HS-5 (cell line): ENCODE measurements around the gene ROPN1.
"Not testable (repeated sequence)": the region's sequence is repeated elsewhere in the genome, so short reads cannot be mapped to it uniquely, and the experiment has no call there.

Experiments used
- DNase-seq: peaks from one replicate; pipeline ENCODE4 v3.0.0-alpha.2; 2012; ENCODE audit warnings: low read depth

The ROPN1 gene

DNA sequence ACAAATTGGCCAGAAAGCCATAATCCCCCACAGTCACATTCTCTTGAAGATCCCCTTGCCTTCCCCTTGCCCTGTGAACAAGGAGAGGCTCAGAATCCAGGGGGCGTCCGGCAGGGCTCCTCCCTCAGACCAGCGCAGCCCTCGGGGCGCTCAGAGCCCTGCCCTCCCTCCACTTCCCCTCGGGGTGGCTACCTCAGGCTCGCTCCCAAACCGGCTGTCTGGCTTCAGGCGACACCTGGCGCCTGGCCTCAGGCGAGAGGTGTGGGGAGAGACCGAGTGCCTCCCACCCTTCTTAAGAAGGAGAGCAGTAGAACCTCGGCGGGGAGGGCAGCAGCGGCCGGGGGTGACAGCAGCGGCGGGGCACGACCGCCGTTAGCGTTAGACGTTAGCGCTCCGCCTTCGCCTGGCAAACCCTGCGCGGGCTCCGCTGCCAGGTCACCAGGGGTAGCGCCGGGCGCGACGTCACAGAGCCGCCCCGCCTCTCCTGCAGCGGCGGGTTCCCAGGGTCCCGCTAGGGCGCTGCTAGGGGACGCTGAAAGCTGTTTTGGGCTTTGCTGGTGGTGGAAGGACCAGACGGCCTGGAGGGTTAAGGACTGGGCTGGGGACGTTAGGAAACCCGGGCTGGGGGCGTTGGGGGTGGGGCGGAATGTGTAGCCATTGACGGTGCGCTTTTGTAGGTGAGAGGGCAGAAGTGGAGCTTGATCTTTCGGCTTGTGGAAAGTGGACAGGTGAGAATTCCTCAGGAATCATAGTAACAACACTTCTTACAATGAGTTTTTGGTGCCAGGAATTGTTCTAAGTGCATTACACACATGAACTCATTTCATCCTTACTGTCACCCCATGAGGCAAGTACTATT, at the start of gene ROPN1:
Gene ROPN1, minus strand, starts transcription at position 395 of the 859 bp plus-strand sequence. CDS start 11,643 bp downstream, outside the sequence.
- DNase-seq = not testable (repeated sequence)

DNA sequence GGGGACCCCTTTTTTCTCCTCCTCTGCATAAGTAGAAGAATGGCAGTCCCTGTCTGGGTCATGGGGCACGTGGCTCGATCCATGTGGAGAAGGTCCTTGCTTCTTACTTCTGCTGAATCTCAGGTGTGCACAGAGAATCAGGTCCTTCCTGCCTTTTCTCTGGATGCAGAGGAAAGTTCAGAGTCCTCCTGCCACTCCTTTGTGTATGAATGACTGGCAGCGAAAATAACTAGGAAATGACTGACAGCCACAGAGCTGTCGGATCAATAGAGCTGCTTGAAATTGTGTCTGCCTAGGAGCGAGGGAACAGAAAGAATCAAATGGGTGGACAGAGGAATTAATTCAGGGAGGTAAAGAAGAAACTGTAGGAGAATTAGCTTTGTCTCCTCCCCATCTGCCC, 49.6 kb upstream of the ROPN1 start:
- DNase-seq = no peak

- peak; percentile 13 for DNase-seq
These were observed 45.4 kb upstream of the ROPN1 start for GRCh38 chr3:124037326-124037725.

- DNase-seq = not testable (repeated sequence)
These were observed 44.3 kb upstream of the ROPN1 start for GRCh38 chr3:124036214-124036613.

DNA sequence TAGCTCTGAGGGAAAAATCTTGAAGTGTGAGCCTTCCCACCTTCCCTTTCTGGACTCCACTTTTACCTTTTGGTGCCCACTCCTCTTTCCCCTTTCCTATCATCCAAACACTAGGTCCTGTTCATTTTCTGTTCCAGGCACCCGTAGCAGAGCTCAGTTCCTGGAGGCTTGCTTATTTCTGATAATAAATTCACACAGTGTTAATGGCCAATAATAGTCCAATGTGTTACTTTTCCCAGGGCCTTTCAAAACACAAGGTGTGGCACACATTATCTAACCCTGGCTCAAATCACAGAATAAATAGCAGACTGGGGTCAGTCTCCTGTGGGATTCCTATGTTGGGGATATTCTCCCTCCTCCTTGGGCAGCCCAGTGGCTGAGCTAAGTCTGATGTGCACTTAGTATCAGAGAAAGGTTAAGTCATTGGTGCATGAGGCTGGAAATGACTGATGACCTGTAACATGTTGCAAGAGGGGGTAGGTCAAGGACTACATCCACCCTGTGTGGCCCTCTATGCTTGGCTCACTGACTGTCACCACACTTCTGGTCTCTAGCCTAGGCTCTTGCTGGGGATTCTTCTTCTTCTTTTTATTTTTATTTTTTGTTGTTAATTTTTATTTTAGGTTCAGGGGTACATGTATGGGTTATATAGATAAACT, 43.7 kb upstream of the ROPN1 start:
- no peak for DNase-seq

DNA sequence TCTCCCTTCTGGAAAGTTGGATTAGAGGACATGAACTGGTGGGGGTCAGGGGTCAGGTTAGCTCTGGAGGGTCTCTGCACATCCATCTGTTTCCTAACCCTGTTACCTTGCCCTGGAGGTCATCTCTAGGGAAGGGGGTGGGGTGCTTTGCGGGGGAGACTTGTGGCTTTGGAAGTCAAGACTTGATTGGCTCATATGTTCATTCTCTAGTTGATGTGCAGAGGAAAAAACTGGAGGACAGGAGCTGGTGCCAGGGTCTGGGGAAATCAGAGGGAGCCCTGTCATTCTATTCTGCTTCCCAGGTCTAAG, 42.9 kb upstream of the ROPN1 start:
- DNase-seq = no peak

DNA sequence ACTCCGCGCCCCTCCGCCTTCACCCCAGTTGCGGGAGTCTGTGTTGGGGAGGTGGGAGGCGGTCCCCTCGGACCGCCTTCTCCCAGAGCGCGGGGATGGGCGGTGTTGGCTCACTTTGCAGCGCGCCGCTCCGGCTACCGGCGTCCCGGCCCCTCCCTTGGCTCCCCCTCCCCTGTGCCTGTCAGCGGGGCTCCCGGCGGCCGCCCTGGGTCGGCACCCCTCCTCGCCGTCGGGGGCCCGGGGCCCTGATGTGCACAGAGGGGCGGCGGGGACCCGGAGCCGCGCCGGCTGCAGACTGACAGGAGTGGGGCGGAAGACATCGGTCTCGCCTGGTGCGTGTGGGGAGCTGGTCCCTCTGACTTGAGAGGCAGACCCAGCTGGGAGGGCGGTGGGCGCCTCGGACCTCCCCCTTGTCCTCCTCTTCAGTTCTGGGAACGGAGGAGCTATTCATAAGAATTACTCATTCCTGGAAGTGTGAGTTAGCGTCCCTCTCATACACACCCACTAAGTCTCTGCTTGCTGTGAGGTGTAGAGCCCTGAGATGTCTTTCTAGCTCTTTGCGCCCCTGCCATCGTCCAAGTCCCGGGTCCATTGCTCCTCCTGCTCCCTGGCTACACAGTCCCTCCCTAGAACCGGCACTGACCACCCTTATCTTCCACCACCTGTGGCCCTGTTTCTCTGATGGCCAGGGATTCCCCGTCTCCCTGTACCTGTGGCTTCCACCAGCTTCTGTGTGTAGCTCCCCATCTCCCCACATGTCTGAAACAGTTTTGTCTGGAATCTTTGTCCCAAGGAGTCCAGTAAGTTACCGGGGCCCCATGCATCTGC, 42.3 kb upstream of the ROPN1 start:
- no peak for DNase-seq

- no peak for DNase-seq
These were observed 41.6 kb upstream of the ROPN1 start, which contains the start of gene KALRN for GRCh38 chr3:124033360-124034015. TSS of gene KALRN (plus strand) at chr3:124033369.

DNA sequence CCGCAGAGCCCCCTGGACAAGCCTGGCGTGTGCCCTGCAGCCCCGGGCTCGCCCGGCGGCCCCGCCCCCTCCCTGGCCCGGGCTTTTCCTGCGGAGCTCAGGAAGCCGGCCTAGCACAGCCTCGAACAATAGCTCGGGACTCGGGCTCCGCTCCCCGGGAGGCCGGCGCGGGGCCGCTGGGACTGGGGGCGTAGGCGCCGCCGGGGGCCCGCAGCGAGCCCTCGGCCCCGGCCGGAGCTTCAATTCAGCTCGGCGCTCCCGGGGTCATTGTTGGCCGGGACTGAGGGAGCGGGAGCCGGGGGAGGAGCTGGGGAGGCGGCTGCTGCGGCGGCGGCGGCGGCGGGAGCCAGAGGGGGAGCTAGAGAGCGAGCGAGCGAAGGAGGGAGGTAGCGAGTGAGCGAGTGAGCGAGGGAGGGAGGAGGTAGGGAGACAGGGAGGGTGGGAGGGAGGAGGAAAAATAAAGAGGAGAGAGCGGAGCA, 41.0 kb upstream of the ROPN1 start:
- peak; percentile 38 for DNase-seq

DNA sequence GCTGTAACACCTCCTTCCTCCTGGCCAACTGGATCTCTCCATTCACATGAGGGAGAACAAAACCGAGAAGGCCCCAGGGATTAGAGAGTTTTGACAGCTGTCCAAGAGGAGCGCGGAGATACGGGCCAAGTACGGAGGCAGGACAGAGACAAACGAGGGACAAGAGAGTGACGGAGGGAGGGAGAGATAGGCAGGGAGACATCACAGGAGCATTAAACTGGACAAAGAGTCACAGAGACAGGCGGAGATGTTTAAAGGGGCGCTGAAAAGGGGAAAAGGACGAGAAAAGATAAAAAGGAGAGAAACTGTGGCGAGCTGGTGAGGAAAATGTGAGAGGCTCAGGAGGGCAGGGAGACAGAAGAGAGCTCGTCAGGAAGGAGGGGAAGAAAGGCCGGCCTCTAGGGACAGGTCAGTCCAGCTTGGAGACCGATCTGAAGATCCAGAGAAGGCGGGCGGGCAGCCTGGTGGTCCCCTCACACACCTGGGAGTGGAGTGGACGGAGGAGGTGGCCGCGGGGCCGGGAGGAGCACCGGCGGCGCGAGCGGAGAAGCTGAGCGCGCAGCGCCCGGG, 40.5 kb upstream of the ROPN1 start:
- DNase-seq = no peak

DNA sequence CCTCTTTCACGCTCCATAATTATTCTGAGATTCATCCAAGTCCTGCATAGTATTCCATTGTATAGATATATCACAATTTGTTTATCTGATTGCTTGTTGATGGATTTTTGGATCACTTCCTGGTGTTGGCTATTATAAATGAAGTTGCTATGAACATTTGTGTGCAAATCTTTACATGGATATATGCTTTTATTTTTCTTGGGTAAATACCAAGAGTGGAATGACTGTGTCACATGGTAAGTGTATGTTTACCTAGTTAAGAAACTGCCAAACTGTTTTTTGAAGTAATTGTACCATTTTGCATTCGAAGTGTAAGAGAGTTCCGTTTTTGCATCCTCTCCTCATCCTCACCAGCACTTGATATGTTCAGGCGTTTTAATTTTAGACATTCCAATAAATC, 34.6 kb upstream of the ROPN1 start:
- DNase-seq = no peak

DNA sequence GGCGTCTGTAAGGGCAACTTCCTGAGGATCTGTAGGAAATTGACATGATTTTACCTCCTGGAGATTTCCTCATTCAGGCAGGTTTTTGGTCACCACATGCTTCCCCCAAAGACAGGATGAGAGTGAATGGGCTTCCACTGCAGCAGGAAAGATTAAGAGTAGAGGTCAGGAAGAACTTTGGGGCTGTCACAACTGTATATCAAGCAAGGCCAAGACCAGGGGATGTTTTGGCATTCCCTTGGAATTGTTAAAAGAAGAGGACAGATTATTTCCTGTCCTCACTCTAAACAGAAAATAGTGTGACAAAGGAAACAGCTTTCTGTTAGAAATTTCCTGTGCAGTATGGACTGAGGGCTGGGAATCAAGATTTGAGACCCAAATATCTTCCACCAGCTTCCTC, 31.6 kb upstream of the ROPN1 start:
- DNase-seq = not testable (repeated sequence)

DNA sequence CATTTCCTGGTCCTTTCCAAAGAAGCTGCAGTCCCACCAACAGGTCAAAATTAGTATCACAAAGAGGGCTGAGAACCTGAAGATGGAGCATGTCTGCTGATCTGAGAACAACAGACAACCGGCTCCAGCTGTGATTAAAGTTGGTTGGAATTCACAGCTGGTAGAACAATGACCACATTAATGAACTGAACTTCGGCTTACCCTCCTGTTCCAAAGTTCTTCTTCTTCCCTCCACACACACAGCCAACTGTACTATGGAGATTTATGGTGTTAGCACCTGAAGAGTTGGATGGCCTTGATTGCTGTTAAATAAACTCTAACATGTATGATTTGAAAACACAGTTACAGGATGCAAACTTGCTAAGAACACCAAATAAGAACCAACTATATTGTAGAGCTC, 27.4 kb upstream of the ROPN1 start:
- no peak for DNase-seq

GRCh38 chr3:124017502-124017901, 25.6 kb upstream of the ROPN1 start:
- DNase-seq = not testable (repeated sequence)

- not testable (repeated sequence) for DNase-seq
These were observed 24.6 kb upstream of the ROPN1 start for GRCh38 chr3:124016483-124016882.

DNA sequence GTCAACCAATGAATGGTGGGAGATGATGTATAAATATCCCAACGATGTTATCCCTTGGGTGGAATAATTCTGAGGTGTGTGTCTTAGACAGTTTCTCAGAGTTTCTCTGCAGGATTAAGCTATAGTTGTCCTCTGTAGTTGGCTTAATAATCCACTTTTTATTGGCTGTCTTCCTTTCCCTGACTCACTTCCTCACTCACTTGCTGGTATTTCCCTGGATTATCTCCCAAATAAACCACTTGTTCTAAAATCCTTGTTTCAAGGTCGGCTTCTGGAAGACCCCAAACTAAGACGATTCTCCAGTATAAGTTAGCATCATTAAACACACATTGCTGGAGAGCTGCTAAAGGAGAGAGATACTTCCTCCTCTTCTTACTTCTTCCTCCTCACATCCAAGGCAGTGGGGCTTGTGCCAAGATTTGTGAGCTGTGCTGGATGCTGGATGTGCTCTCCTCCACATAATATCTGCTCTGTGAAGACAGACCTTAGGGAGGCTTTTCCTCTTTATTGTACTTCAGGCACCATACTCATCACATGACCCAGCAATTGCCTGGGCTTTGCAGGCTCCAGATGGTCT, 22.5 kb upstream of the ROPN1 start:
- DNase-seq = no peak

GRCh38 chr3:124008321-124008720, 16.4 kb upstream of the ROPN1 start:
- DNase-seq = not testable (repeated sequence)

GRCh38 chr3:124007186-124007585, 15.3 kb upstream of the ROPN1 start:
- DNase-seq = no peak

DNA sequence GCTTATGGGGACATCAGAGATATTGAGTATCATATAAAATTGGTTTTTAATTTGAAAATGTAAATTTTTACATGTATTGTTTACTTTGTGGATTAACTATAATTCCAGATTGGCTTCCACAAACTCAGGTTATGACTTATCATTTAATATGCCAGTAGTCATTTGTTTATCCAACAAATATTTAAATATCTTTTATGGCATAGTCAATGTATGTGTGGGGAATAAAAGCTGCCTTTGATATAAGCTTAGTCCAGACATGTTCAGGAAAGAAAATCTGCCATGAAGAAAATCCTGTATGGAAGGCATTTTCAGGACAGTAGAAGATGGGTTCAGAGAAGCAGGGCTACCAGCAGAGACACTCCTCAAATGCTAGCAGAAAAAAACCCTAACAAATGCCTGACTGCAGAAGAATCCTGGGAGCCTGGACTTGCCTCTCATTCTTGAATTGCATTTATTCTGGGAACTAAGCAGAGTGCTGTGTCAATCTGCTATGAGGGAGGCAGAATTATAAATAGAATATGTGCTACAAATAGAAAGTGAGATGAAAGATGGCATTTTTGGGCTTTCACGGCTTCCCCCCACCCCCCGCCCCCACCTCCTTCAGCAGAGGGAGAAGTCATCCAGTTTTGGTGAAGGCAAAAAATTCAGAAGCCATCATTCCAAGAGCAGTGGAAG, 10.6 kb upstream of the ROPN1 start:
- not testable (repeated sequence) for DNase-seq

DNA sequence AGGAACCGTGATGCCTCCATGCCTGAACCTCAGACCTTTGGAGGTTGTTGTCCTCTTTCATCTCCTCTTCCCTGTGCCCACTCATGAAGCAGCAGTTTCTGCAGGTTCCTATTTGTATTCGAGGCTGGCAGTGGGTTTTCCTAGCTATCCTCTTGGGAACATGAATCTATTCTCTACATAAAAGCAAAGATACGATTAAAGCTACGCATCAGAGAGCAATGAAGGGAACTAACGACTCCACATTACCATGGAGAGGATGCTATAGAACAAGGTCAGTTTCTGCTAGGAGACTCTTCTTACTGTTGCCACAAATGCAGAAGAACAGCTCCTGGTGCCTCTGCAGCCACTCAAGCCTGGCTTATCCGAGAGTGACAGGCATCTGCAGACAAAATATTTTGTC, 9.4 kb upstream of the ROPN1 start:
- DNase-seq = not testable (repeated sequence)

GRCh38 chr3:123997543-123997942, 5.6 kb upstream of the ROPN1 start:
- no peak for DNase-seq
